Measurements from ENCODE around the gene CARS1. TPM values are rescaled to one million over a fixed set of nuclear protein-coding genes. Genes with fewer than 3 reads are reported as not detected.

Gene CARS1
- polyA plus RNA-seq, 2 donors: 22.8 to 29.0 TPM

GRCh38 chr11:2958251-2958650, 99.0 kb downstream of the CARS1 start:
- Histone ChIP-seq H3K4me1 (ENCODE audit: control insufficient read depth in 2 of 2, insufficient read depth in 2 of 2, low read length in 1 of 2) (no peaks in the 10 kb centered on the region), H3K4me3 (ENCODE audit: low read depth in 1 of 2, low read length in 2 of 2) (no peak overlapping the region), H3K9me3 (ENCODE audit: control insufficient read depth in 2 of 2, insufficient read depth in 1 of 2, low read depth in 1 of 2, low read length in 1 of 2) (no peaks in the 10 kb centered on the region), H3K27ac (ENCODE audit: low read depth in 2 of 2, low read length in 1 of 2) (no peak overlapping the region), H3K36me3 (ENCODE audit: control insufficient read depth in 2 of 2, insufficient read depth in 2 of 2, low read length in 1 of 2) (peaks cover 13 to 33% of the 10 kb centered on the region in 2 donors), H3K27me3 (ENCODE audit: control insufficient read depth in 1 of 2, insufficient read depth in 2 of 2, low read length in 2 of 2) (no peaks in the 10 kb centered on the region)
- 71 to 75% methylated on average over 3 of the region's 3 CpGs for WGBS, 2 donors

DNA sequence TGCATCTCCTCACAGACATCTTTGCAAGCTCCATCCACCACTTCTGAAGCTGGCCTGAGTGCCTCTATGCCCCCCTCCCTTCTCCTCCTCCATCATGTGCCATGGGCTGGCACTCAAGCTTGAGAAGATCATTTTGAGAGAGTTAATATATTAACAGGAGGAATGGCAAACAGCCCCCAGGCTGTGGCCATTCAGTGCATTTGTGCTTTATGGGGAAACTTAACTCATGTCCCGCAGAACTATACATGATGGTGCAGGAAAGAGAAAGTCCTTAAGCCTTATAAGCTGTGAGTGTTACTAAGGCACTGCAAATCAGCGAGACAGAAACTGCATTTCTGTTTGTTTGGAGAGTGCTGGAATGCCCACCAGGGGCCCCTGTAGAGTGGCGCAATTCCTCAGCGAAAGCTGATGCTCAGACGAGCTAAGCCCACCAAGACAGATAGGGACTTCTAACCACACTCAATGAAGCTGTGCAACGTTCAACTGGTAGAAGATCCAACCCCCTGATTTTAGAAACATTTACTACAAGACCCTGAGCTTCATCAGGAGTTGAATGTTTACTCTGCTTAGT, 101.2 kb downstream of the CARS1 start:
- Histone ChIP-seq H3K4me1 (ENCODE audit: control insufficient read depth in 2 of 2, insufficient read depth in 2 of 2, low read length in 1 of 2) (no peaks in the 10 kb centered on the region), H3K36me3 (ENCODE audit: control insufficient read depth in 2 of 2, insufficient read depth in 2 of 2, low read length in 1 of 2) (peaks cover 19 to 43% of the 10 kb centered on the region in 2 donors), H3K27me3 (ENCODE audit: control insufficient read depth in 1 of 2, insufficient read depth in 2 of 2, low read length in 2 of 2) (no peaks in the 10 kb centered on the region), H3K27ac (ENCODE audit: low read depth in 2 of 2, low read length in 1 of 2) (no peak overlapping the region), H3K4me3 (ENCODE audit: low read depth in 1 of 2, low read length in 2 of 2) (no peak overlapping the region), H3K9me3 (ENCODE audit: control insufficient read depth in 2 of 2, insufficient read depth in 1 of 2, low read depth in 1 of 2, low read length in 1 of 2) (no peaks in the 10 kb centered on the region)
- 79 to 86% methylated on average over 6 of the region's 6 CpGs for WGBS, 2 donors

GRCh38 chr11:2954263-2954662, 103.0 kb downstream of the CARS1 start:
- peaks cover 19 to 46% of the 10 kb centered on the region in 2 donors for H3K36me3 ChIP-seq (ENCODE audit: control insufficient read depth in 2 of 2, insufficient read depth in 2 of 2, low read length in 1 of 2)
- 92 to 93% methylated on average over 6 of the region's 6 CpGs for WGBS, 2 donors
- H3K27me3 ChIP-seq (ENCODE audit: control insufficient read depth in 1 of 2, insufficient read depth in 2 of 2, low read length in 2 of 2): no peaks in the 10 kb centered on the region
- H3K27ac ChIP-seq (ENCODE audit: low read depth in 2 of 2, low read length in 1 of 2): no peak overlapping the region
- H3K4me3 ChIP-seq (ENCODE audit: low read depth in 1 of 2, low read length in 2 of 2): no peak overlapping the region
- no peaks in the 10 kb centered on the region for H3K9me3 ChIP-seq (ENCODE audit: control insufficient read depth in 2 of 2, insufficient read depth in 1 of 2, low read depth in 1 of 2, low read length in 1 of 2)
- no peaks in the 10 kb centered on the region for H3K4me1 ChIP-seq (ENCODE audit: control insufficient read depth in 2 of 2, insufficient read depth in 2 of 2, low read length in 1 of 2)

DNA sequence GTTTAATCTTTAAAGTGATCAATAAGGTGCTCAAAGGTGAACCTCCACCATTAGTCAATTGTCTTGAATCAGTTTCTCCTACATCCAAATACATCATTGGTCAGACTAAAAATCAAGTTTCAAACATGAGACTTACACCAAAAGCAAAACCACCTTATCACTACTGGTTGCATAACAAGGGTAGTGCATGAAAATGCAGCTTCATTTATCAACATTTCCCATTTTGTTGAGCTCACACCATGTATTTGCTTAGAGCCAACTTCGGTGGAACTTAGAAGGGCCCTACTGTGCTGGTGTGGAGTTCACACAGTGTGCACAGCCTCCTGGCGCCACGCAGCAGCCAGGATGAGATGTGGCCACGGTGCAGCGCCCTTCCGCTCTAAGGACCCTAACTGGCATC, 104.9 kb downstream of the CARS1 start:
- Histone ChIP-seq H3K4me3 (ENCODE audit: low read depth in 1 of 2, low read length in 2 of 2) (no peak overlapping the region), H3K4me1 (ENCODE audit: control insufficient read depth in 2 of 2, insufficient read depth in 2 of 2, low read length in 1 of 2) (no peaks in the 10 kb centered on the region), H3K36me3 (ENCODE audit: control insufficient read depth in 2 of 2, insufficient read depth in 2 of 2, low read length in 1 of 2) (peaks cover 13 to 45% of the 10 kb centered on the region in 2 donors), H3K27ac (ENCODE audit: low read depth in 2 of 2, low read length in 1 of 2) (no peak overlapping the region), H3K9me3 (ENCODE audit: control insufficient read depth in 2 of 2, insufficient read depth in 1 of 2, low read depth in 1 of 2, low read length in 1 of 2) (no peaks in the 10 kb centered on the region), H3K27me3 (ENCODE audit: control insufficient read depth in 1 of 2, insufficient read depth in 2 of 2, low read length in 2 of 2) (no peaks in the 10 kb centered on the region)
- 68 to 70% methylated on average over 6 of the region's 6 CpGs for WGBS, 2 donors

DNA sequence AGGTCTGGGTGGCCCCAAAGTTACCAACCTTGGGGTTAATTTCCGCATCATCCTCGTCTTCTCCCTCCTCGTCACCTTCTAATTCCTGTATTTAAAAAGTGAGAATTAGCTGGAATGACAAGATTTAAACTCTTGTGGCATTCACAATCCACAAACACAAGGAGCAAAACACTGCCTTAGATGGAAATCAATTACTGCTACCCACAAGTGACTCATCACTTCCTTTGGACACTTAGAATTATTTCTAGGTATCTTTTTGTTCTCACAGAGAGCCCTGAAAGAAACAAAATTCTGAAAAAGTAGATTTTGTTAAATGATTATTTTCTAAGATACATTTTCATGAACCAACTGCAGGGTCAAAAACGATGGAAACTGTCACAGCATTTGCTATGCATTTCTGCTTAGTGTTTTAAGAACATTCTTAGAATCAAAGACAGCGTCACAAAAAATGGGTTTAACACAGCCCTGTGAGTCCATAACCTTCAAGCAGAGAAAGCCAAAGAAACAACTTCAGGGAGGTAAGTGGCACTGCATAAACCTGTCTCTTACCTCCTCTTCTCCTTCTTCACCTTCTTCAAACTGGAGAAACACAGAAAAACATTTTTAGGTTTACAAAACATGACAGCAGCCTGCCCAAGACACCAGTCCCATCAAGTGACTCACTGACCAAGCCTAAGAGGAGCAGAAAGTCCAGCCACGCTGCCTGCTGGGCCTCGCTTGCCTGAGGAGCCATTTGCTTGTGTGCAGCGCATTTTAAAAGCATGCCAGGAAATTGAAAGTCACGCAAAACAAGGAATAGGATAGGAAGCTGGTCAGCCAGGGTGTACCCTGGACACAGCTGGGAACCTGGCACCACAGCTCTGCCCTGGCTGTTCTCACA, 105.8 kb downstream of the CARS1 start:
- Histone ChIP-seq H3K9me3 (ENCODE audit: control insufficient read depth in 2 of 2, insufficient read depth in 1 of 2, low read depth in 1 of 2, low read length in 1 of 2) (no peaks in the 10 kb centered on the region), H3K36me3 (ENCODE audit: control insufficient read depth in 2 of 2, insufficient read depth in 2 of 2, low read length in 1 of 2) (peaks cover 11 to 46% of the 10 kb centered on the region in 2 donors), H3K4me1 (ENCODE audit: control insufficient read depth in 2 of 2, insufficient read depth in 2 of 2, low read length in 1 of 2) (no peaks in the 10 kb centered on the region), H3K27ac (ENCODE audit: low read depth in 2 of 2, low read length in 1 of 2) (no peak overlapping the region), H3K4me3 (ENCODE audit: low read depth in 1 of 2, low read length in 2 of 2) (no peak overlapping the region), H3K27me3 (ENCODE audit: control insufficient read depth in 1 of 2, insufficient read depth in 2 of 2, low read length in 2 of 2) (no peaks in the 10 kb centered on the region)
- whole genome bisulfite sequencing, 2 donors: 76% methylated on average over 9 of the region's 9 CpGs

Other genes starting within 250 kb of the CARS1 start
- 10 to 100 TPM; 12.1 to 27.5 TPM for gene CDKN1C, start 171.6 kb downstream of the CARS1 start, polyA plus RNA-seq
- gene PHLDA2, start 128.0 kb downstream of the CARS1 start, polyA plus RNA-seq: 10 to 100 TPM; 19.6 to 61.7 TPM
- gene NAP1L4, start 65.1 kb downstream of the CARS1 start, polyA plus RNA-seq: 10 to 100 TPM; 66.0 to 68.6 TPM
- 10 to 100 TPM; 10.4 to 12.6 TPM for gene OSBPL5, start 107.9 kb upstream of the CARS1 start, polyA plus RNA-seq
- gene MRGPRG, start 161.4 kb upstream of the CARS1 start, polyA plus RNA-seq: not detected
- gene MRGPRE, start 175.0 kb upstream of the CARS1 start, polyA plus RNA-seq: not detected